ENCODE data around the gene FAM222B. TPM values are rescaled to one million over a fixed set of nuclear protein-coding genes. Genes with fewer than 3 reads are reported as not detected.

FAM222B gene
- total RNA-seq, 1 donor from 2014 or later = 15.6 TPM

GRCh38 chr17:28812748-28813377, 29.7 kb downstream of the FAM222B start:
- ATAC-seq (ENCODE audit: low read depth) = peak; percentile 36
- Mint-ChIP-seq H3K27ac (peak overlapping the region; percentile 83), H3K9me3 (no peaks in the 10 kb centered on the region), H3K4me1 (peaks cover 29% of the 10 kb centered on the region), H3K4me3 (peak overlapping the region; percentile 87), H3K27me3 (no peaks in the 10 kb centered on the region), H3K36me3 (ENCODE audit: low read depth) (peaks cover 3% of the 10 kb centered on the region)
- no peak for DNase-seq
- POLR2A ChIA-PET = interaction anchor here (0.7 to 2.9 kb wide), 4 partner anchors 58 to 442 kb away, joined by 4 to 7 read pairs (median 6); partner anchors contain the start of gene RPL23A
- CTCF ChIA-PET = interaction anchor here (4.1 kb wide), 1 partner anchor 48 kb away, joined by 16 read pairs; no protein-coding TSS in a partner anchor
- intact Hi-C loops (cut with micrococcal nuclease) = loop anchor here (1.0 to 5.0 kb wide), 7 partner anchors 30 to 151 kb away; partner anchors contain the start of genes DHRS13, FAM222B, NEK8 and RPL23A
- TF ChIP-seq CTCF (IDR thresholded peaks at IDR 0.05) = no peak

- Mint-ChIP-seq H3K9me3 (no peaks in the 10 kb centered on the region), H3K27ac (peak overlapping the region; percentile 83), H3K36me3 (ENCODE audit: low read depth) (peaks cover 5% of the 10 kb centered on the region), H3K4me1 (peaks cover 31% of the 10 kb centered on the region), H3K4me3 (peak overlapping the region; percentile 87), H3K27me3 (no peaks in the 10 kb centered on the region)
- intact Hi-C loops (cut with micrococcal nuclease) = loop anchor here (1.0 to 5.0 kb wide), 7 partner anchors 31 to 150 kb away; partner anchors contain the start of genes DHRS13, FAM222B, NEK8 and RPL23A
- no peak for TF ChIP-seq CTCF (IDR thresholded peaks at IDR 0.05)
- DNase-seq = peak; percentile 89
- POLR2A ChIA-PET = interaction anchor here (1.0 to 2.9 kb wide), 3 partner anchors 59 to 93 kb away, joined by 4 to 7 read pairs (median 5); partner anchors contain the start of gene RPL23A
- CTCF ChIA-PET = interaction anchor here (0.7 to 4.1 kb wide), 2 partner anchors 47 to 747 kb away, joined by 3 to 16 read pairs; no protein-coding TSS in a partner anchor
- peak; percentile 100 for ATAC-seq (ENCODE audit: low read depth)
These were observed 30.4 kb downstream of the FAM222B start for GRCh38 chr17:28812091-28812747.

- H3K4me3 Mint-ChIP-seq = peak overlapping the region; percentile 87
- ATAC-seq (ENCODE audit: low read depth) = no peak
- peak overlapping the region; percentile 63 for H3K27ac Mint-ChIP-seq
- intact Hi-C loops (cut with micrococcal nuclease) = loop anchor here (1.0 to 5.0 kb wide), 7 partner anchors 31 to 149 kb away; partner anchors contain the start of genes DHRS13, FAM222B, NEK8 and RPL23A
- peaks cover 31% of the 10 kb centered on the region for H3K4me1 Mint-ChIP-seq
- H3K9me3 Mint-ChIP-seq = no peaks in the 10 kb centered on the region
- H3K36me3 Mint-ChIP-seq (ENCODE audit: low read depth) = peaks cover 6% of the 10 kb centered on the region
- no peaks in the 10 kb centered on the region for H3K27me3 Mint-ChIP-seq
- POLR2A ChIA-PET = interaction anchor here (0.6 to 2.9 kb wide), 3 partner anchors 19 to 92 kb away, joined by 3 to 10 read pairs (median 7); partner anchors contain the start of gene RPL23A
- no peak for TF ChIP-seq CTCF (IDR thresholded peaks at IDR 0.05)
- no peak for DNase-seq
- CTCF ChIA-PET = interaction anchor here (0.7 to 4.1 kb wide), 2 partner anchors 47 to 748 kb away, joined by 3 to 16 read pairs; no protein-coding TSS in a partner anchor
These were observed 30.9 kb downstream of the FAM222B start for GRCh38 chr17:28811651-28812090.

- TF ChIP-seq CTCF (IDR thresholded peaks at IDR 0.05) = no peak
- Mint-ChIP-seq H3K4me3 (peak overlapping the region; percentile 15), H3K36me3 (ENCODE audit: low read depth) (peaks cover 14% of the 10 kb centered on the region), H3K27ac (no peak overlapping the region), H3K9me3 (no peaks in the 10 kb centered on the region), H3K4me1 (peaks cover 31% of the 10 kb centered on the region), H3K27me3 (no peaks in the 10 kb centered on the region)
- no peak for ATAC-seq (ENCODE audit: low read depth)
- POLR2A ChIA-PET = interaction anchor here (0.6 to 2.9 kb wide), 4 partner anchors 18 to 758 kb away, joined by 3 to 7 read pairs (median 4); partner anchors contain the start of gene RPL23A
- CTCF ChIA-PET = interaction anchor here (0.9 to 4.1 kb wide), 2 partner anchors 46 to 92 kb away, joined by 3 to 16 read pairs; no protein-coding TSS in a partner anchor
- intact Hi-C loops (cut with micrococcal nuclease) = loop anchor here (5.0 kb wide), 1 partner anchor 148 kb away; the partner anchor contains the start of genes SDF2 and SUPT6H
- no peak for DNase-seq
These were observed 32.2 kb downstream of the FAM222B start for GRCh38 chr17:28810437-28810836.
